ENCODE data around the gene PLA2G2D.

Gene PLA2G2D, protein sequence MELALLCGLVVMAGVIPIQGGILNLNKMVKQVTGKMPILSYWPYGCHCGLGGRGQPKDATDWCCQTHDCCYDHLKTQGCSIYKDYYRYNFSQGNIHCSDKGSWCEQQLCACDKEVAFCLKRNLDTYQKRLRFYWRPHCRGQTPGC

DNA sequence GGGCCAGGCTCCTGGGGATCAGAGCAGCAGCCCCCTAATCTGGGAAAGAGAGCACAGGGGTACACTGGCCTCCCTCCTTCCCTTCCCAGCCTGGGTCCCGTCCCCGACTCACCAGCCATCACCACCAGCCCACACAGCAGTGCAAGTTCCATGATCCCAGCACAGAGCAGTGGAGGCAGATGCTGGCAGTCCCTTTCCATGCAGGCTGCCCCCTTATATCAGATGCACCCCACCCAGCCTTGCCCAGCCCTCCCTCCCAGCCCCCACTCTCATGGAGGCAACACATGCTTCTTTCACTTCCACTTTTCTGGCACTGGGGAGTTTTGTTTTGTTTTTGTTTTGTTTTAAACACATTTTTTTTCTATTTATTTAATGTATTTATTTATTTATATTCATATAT lies at the start of gene PLA2G2D:
PLA2G2D (minus strand) TSS at position 190 of the 400 bp plus-strand sequence; CDS start at position 152, 38 bp downstream.
- no peak for DNase-seq (ENCODE audit: low read depth in 1 of 2, low spot score in 1 of 2)

DNA sequence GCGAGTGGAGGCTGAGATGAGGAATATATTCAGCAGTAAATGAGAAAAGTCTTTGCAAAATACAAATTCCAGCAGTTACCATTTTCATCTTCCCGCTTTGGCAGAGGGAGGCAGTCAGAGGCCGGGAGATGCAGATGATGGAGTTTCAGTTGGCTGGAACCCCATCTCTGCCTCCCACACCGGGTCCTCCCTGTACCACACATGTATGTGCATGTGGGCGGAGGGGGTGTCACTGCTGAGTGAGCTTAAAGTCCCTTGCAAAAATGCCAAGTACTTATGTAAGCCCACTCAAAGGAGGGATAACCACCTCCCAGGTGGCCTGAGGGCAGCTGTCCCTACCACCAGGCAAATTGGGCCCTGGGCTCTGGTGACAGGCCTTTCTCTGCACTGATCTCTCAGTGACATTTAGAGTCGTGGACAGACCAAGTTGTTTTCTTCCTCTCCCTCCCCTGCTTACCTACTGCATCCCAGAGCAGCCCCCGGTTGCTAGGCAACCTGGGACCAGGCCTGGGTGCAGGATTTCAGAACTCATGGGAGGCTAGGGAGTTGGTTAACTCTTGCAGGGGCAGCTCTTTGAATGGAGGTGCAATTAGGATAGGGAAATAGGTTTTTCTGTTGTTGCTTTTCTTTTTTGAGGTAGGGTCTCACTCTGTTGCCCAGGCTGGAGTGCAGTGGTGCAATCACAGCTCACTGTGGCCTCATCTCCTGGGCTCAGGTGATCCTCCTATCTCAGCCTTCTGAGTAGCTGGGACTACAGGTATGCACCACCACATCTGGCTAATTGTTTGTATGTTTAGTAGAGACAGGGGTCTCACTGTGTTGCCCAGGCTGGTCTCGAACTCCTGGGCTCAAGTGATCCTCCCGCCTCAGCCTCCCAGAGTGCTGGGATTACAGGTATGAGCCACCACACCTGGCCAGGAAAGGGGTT lies 49.5 kb upstream of the PLA2G2D start:
- DNase-seq (ENCODE audit: low read depth in 1 of 2, low spot score in 1 of 2) = no peak

DNA sequence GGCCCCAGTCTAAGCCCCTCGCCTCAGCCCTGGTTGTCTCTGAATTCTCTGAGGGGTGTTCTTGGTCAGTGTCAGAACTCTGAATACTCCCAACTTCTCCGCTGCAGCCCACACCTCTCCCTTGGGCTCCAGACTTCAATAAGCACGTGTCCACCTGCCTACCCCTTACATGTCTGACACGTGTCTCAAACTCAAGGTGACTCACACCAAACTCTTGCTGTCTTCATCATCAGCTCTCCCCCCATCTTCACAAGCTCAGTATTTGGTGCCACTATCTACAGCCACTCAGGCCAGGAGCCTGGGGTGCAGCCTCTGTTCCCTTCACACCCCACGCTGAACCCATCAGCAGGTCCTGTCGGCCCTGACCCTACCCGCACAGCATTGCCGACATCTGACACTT lies 47.8 kb upstream of the PLA2G2D start:
- no peak for DNase-seq (ENCODE audit: low read depth in 1 of 2, low spot score in 1 of 2)

DNA sequence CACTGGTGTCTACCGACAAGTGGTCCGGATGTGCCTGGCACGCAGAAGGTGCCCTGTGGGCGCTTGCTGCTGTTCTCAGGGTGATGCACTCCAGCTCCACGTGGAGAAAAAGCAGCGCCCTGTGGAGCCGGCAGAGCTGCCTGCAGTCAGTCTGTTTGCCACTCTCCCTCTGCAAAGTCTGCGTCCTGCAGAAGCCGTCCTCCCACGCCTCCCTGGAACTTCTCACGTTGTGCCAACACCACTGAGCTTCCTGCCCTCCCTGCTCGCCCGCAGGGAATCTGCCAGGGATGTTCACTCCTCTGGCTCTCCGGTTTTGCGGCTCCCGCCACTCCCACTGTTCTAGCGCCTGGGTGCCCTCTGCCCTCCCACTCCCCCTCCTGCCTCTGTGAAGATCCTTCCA lies 46.7 kb upstream of the PLA2G2D start:
- no peak for DNase-seq (ENCODE audit: low read depth in 1 of 2, low spot score in 1 of 2)

DNA sequence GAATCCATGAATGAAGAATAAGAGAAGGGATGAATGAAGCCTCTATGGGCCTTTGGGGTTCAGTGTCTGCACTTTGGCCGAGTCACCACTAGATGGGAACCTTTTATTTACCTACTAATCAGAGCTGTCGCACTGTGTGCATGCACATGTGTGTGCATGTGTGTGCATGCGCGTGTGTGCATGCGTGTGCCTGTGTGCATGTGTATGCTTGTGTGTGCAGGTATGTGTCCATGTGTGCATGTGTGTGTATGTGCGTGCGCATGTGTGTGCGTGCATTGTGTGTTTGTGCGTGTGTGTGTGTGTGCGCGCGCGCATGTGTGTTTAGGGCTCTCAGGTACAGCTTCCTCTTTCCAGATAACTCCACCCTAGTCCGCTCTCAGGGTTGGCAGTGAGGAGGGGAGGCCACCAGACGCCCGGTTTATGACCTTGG lies 46.2 kb upstream of the PLA2G2D start:
- no peak for DNase-seq (ENCODE audit: low read depth in 1 of 2, low spot score in 1 of 2)

DNA sequence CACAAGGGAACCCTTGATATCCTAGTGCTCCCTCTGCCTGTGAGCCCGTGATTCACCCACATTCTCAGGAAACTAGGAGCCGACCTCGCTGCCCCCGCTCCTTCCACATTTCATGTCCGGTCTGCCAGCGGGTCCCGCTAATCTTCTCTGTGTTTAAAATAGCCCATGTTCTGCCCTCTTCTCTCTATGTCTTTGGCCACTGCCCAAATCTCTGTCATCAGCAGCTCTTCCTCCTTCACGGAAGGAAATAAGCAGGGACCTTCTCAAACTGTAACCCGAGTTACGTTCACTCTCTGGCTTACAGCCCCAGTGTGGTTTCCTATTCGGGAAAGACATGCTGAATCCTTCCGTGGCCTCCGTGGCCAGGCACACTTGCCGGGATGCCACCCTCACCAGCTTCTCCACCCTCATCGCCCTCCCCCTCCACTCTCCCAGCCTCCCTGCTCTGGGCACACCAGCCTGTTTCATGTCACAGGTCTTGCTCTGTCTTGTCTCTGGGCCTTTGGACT lies 45.4 kb upstream of the PLA2G2D start:
- no peak for DNase-seq (ENCODE audit: low read depth in 1 of 2, low spot score in 1 of 2)

DNA sequence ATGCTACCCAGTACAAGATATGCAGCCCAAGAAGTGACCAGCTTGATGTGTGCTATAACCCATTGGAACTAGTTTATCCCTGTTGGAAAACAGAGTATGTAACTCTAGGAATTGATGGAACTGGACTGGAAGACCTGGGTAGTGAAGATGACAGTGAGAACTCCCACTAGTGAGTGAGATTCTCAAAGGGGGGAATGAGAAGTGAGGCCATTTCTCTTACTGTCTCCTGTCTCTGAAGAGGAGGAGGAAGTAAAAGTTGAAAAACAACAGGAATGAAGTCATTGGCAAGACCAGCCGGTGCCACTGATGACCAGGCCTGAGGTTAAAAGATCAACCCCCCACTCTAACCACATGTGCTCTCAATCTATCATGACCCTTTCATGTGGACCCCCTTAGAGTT lies 40.7 kb upstream of the PLA2G2D start:
- DNase-seq (ENCODE audit: low read depth in 1 of 2, low spot score in 1 of 2) = no peak

DNA sequence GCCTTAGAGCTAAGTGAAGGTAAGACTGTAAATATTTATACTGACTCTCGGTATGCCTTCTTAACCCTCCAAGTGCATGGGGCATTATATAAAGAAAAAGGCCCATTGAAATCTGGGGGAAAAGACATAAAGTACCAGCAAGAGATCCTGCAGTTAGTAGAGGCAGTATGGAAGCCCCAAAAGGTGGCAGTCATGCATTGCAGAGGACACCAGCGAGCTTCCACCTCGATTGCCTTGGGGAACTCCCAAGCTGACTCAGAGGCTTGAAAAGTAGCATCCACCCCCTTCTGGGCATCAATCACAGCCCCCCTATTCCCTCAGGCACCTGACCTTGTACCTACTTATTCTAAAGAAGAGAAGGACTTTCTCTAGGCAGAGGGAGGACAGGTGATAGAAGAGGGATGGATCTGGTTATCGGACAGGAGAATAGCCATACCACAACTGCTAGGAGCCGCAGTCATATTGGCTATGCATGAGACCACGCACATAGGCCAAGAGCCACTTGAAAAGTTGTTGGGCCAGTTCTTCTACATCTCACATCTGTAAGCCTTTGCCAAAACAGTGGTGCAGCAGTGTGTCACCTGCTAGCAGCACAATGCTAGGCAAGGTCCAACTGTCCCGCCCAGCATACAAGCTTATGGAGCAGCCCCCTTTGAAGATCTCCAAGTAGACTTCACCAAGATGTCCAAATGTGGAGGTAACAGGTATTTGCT lies 39.2 kb upstream of the PLA2G2D start:
- DNase-seq (ENCODE audit: low read depth in 1 of 2, low spot score in 1 of 2) = no peak

DNA sequence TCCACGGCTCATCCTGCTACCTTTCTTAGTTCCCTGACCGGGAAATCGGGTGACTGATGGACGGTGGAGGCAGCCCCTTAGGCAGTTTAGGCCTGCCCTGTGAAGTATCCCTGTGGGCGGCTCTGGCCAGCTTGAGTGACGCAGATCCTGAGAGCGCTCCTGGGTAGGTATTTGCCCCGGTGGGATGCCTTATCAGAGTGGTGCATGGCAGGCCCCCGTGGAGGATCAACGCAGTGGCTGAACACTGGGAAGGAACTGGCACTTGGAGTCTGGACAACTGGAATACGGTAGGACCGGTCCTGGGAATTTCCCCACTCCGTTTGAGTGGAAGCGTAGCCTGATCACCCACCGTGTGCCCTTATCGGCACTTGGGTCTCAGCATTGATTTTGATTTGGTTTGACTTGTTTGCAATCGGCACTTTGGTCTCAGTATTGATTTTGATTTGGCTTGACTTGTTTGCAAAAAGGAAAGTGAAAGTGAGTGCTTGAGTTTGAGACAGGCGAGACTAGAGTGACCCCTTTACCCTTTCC lies 35.0 kb upstream of the PLA2G2D start:
- DNase-seq (ENCODE audit: low read depth in 1 of 2, low spot score in 1 of 2) = no peak

DNA sequence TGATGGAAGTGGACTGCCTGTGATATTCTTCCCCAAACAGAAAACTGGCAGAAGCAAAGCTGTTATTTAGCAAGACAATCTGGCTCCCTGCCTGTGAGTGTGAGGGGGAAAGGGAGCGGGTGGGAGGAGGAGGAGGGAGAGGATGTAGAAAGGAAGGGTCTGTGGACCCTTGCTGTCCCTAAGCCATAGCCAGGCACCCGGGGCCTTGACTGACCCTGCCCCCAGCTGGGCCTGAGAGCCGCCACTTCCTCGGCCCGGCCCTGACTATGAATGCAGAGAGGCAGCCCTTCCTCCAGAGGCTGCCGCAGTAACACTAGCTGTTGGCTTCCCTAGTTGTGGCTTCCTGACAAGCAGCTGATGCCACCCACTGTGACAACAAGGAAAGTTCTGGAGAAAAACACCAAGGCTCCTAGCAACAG lies 33.7 kb upstream of the PLA2G2D start:
- DNase-seq (ENCODE audit: low read depth in 1 of 2, low spot score in 1 of 2) = no peak

DNA sequence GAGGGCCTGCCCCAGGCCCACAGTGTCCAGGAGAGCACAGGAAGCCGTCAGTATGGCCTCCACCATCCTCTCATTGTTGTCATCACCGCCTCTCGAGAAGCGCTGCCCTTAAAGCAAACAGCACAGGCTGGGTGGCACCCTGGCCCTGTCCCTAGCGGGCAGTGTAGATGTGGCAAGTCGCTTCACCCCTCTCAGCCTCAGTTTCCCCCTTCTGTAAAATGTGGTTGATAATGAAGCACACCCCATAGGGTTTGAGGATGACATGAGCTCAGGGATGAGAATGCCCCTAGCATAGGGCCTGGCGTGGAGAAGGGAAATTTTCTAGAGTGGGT lies 33.2 kb upstream of the PLA2G2D start:
- DNase-seq (ENCODE audit: low read depth in 1 of 2, low spot score in 1 of 2) = no peak

DNA sequence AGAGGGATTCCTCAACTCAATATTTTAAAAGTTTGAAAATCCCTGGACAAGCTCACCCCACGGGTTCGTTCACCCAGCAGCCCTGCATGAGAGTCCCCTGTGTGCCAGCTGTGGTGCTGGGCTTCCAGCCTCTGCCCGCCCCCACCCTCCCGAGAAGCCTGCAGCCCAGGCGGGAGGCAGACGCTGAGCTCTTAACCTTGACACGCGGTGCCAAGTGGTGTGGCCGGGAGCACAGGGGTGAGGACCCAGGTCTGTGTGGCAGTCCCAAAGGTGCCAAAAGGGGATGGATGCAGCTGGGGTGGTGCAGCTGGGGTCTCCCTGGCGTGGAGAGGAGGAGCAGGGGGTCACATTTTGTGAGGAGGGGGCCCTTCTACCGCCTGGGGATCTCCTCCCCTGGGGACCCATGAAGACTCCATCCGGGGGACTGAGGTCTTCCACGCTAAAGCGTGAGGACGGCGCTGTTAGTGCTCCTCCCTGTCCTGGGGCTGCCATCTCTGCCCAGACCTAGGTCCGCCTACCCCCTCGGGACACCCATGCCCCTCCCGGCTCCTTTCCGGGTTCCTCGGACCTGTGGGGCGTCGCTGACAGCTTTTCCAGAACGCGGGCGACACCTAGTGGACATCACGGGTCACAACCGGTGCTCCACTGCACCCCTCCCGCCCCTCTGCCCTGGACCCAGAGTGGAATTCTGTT lies 32.7 kb upstream of the PLA2G2D start:
- peak; percentile 72 to 75 for DNase-seq (ENCODE audit: low read depth in 1 of 2, low spot score in 1 of 2)

DNA sequence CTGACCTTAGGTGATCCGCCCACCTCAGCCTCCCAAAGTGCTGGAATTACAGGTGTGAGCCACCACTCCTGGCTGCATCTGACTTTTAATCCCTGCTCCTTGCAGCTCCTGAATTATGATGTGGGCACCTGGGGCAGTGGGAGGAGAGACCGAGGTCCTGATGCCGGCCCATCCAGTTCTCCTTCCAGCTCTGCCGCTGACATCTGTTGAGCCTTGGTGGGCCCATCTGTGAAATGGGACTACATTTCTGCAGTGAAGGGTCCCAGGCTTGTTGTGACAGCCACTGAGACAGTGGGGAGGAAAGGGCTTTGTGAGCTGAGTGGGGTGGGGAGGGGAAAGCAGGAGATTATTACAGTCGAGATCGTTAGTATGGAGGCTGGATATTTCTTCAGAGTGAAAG lies 31.6 kb upstream of the PLA2G2D start:
- no peak for DNase-seq (ENCODE audit: low read depth in 1 of 2, low spot score in 1 of 2)

DNA sequence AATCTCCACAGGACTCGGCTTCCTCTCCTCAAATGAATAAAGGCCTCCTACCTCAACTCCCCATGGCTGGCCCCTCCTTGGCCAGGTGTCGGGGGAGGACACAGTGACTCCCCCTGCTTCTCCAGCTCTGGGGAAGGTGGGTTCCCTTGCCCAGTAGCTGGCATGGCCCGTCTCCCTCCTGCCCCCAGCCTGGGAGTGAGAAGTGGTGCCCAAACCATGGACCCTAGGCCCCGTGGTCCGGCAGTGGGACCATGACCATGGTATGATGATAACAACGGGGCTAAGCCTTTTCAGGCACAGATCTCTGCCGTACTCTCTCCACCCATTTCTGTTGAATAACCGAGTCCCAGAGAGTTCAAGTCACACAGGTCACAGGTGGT lies 31.0 kb upstream of the PLA2G2D start:
- DNase-seq (ENCODE audit: low read depth in 1 of 2, low spot score in 1 of 2) = no peak

DNA sequence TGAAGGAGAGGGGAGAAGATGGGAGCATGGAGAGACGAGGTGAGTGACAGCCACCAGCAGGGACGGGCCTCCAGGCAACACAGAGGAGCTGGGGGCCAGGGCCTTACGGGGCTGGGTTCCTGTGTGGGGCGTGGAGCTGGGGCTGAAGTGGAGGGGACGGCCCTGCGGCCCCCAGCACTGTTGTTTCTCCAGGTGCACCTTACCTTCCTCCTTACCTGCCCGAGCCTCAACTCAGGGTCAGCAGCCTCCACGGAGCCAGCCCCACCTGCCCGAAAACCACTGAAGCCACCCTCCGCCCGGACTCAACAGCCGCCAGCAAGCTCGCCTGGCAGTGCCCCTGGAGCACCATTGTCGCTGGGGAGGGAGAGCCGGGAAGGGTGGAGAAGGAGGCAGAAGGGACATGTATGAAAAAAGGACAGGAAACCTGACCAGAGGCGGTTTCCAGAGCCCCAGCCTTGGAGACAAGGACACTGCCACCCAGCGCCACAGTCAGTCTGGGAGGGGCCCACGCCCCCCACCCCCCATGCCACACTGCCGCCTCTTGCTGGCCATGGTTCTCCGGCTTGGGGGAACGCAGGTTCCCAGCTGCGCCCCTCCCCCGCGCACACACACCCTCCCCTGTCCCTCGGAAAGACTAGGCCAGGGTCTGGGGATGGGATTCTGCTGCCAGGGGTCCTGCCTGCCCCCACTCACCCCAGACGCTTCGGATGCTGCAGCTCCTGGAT lies 30.4 kb upstream of the PLA2G2D start:
- no peak for DNase-seq (ENCODE audit: low read depth in 1 of 2, low spot score in 1 of 2)

DNA sequence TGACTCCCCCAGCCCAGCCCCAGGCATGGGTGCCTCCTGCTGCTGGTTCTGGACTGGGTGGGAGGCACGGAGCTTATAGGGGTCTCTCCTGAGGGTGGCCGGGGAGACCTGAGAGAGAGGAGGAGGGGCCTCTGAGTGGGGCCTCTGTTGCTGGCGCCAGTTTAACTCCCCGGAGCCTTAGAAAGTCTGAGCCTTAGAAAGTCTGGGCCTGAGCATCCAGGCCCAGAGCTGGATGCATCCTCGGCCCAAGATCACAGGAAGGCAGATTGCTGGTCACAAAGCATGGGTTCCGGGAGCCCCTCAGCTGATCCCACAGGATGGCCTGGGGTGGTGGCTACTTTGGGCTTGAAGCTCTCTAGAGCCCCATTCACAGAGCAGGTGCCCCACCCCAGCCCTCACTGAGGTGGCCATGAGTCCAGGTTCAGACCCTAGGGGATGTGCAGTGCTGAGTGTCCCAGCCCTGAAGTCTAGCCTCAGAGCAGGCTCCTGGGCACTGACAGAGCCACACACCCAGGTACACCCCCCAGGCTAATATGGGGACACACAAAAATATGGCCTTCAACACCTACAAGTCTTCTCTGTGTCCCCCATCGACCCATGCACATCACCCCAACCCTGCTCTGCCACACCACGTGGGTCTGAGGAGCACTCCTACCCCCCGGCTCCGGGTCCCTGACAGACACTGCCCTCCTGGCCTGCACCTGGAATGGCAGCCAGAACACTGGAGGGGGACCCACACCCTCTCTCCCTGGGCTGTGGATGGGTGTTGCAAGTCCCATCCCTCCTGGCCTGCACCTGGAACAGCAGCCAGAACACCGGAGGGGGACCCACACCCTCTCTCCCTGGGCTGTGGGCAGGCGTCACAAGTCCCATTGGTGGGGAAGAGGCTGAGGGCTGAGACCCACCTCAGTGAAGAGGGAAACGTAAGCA lies 29.5 kb upstream of the PLA2G2D start:
- DNase-seq (ENCODE audit: low read depth in 1 of 2, low spot score in 1 of 2) = no peak

DNA sequence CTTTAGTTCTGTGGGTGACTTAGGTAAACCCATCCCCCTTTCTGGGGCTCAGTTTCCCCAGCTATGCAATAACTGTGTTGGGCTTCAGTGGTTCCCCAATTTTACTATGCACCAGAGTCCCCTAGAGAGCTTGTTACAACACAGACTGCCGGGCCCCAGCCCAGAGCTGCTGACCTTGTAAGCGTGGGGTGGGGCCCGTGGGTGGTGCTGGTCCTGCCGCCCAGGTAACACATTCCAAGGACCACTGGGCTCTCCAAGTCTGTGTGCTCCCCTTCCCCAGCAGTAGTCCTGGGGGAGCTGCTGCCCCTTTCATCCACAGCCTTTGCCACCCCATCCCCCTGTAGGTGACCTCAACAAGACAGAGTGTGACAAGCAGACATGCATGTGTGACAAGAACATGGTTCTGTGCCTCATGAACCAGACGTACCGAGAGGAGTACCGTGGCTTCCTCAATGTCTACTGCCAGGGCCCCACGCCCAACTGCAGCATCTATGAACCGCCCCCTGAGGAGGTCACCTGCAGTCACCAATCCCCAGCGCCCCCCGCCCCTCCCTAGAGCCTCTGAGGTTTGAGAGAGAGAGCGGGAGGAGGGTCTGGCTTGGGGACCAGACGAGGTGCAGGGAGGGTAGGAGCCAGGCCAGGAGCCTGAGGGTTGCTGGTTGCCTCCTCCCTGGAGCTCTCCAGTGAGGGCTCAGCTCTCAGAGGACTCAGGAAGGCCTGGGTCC lies 28.7 kb upstream of the PLA2G2D start:
- no peak for DNase-seq (ENCODE audit: low read depth in 1 of 2, low spot score in 1 of 2)

DNA sequence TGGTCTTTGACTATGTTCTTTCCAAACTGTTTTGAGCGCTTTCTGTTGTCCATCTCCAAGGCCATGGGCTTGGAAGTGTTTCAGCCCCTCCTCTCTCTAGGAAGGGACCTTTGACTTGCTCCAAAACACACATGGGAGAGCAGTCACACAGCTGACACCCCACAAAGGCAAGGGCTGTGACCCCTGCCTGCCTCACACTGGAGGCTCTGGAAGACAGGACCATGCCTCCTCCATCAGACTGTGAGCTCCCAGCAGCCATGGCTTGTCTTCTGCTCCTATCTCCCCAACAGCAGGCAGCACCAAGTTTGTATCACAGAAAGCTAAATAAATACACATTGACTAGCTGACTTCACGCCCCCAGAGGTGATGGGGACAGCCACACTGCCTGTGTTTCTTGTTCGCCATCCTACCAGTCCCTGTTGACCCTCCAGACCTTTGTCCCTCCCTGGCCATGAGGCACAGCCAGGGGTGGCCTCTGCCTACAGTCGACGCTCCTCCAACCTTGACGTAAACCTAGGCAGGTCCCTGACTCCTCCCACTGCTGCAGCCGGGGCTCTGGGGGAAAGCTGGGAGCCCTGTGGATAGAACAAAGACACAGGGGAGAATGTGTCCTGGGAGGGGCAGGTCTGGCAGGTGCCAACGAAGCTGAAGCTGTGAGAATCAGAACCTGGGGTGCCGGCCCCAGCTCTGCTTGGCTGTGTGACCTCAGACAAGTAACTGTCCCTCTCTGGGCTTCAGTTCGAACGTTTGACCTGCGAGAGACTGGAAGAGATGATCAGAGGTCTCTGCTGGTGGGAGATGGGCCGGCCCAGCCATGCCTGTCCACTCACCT lies 24.6 kb upstream of the PLA2G2D start:
- no peak for DNase-seq (ENCODE audit: low read depth in 1 of 2, low spot score in 1 of 2)
